ENCODE measurements around the gene ANKRD33B.

ANKRD33B gene

GRCh38 chr5:10551782-10552138 is 12.1 kb upstream of the ANKRD33B start:
- Histone ChIP-seq H3K27ac (no peak overlapping the region), H3K36me3 (no peaks in the 10 kb centered on the region), H3K27me3 (no peaks in the 10 kb centered on the region), H3K9me3 (no peaks in the 10 kb centered on the region), H3K4me1 (ENCODE audit: control insufficient read depth in 1 of 2, insufficient read depth in 1 of 2, low read depth in 1 of 2, low read length in 1 of 2) (peaks cover 14 to 16% of the 10 kb centered on the region in 2 experiments), H3K4me3 (ENCODE audit: low read depth in 1 of 2, low read length in 1 of 2) (no peak overlapping the region)
- TF ChIP-seq CTCF (IDR thresholded peaks at IDR 0.05) = no peak

GRCh38 chr5:10552183-10553143 is 11.4 kb upstream of the ANKRD33B start:
- H3K36me3 ChIP-seq = no peaks in the 10 kb centered on the region
- H3K4me1 ChIP-seq (ENCODE audit: control insufficient read depth in 1 of 2, insufficient read depth in 1 of 2, low read depth in 1 of 2, low read length in 1 of 2) = peaks cover 9 to 10% of the 10 kb centered on the region in 2 experiments
- H3K4me3 ChIP-seq (ENCODE audit: low read depth in 1 of 2, low read length in 1 of 2) = no peak overlapping the region
- no peak for TF ChIP-seq CTCF (IDR thresholded peaks at IDR 0.05)
- no peaks in the 10 kb centered on the region for H3K27me3 ChIP-seq
- H3K27ac ChIP-seq = no peak overlapping the region
- H3K9me3 ChIP-seq = no peaks in the 10 kb centered on the region

GRCh38 chr5:10553476-10553875 is 10.4 kb upstream of the ANKRD33B start:
- Histone ChIP-seq H3K9me3 (no peaks in the 10 kb centered on the region), H3K4me3 (ENCODE audit: low read depth in 1 of 2, low read length in 1 of 2) (no peak overlapping the region), H3K36me3 (no peaks in the 10 kb centered on the region), H3K27me3 (no peaks in the 10 kb centered on the region), H3K27ac (no peak overlapping the region), H3K4me1 (ENCODE audit: control insufficient read depth in 1 of 2, insufficient read depth in 1 of 2, low read depth in 1 of 2, low read length in 1 of 2) (peaks cover 9 to 10% of the 10 kb centered on the region in 2 experiments)
- TF ChIP-seq CTCF (IDR thresholded peaks at IDR 0.05) = no peak

- no peaks in the 10 kb centered on the region for H3K27me3 ChIP-seq
- no peaks in the 10 kb centered on the region for H3K36me3 ChIP-seq
- no peak for TF ChIP-seq CTCF (IDR thresholded peaks at IDR 0.05)
- peaks cover 9 to 10% of the 10 kb centered on the region in 2 experiments for H3K4me1 ChIP-seq (ENCODE audit: control insufficient read depth in 1 of 2, insufficient read depth in 1 of 2, low read depth in 1 of 2, low read length in 1 of 2)
- no peak overlapping the region for H3K27ac ChIP-seq
- no peak overlapping the region for H3K4me3 ChIP-seq (ENCODE audit: low read depth in 1 of 2, low read length in 1 of 2)
- no peaks in the 10 kb centered on the region for H3K9me3 ChIP-seq
These were observed 8.6 kb upstream of the ANKRD33B start for GRCh38 chr5:10555277-10555684.

GRCh38 chr5:10556289-10556807 is 7.5 kb upstream of the ANKRD33B start:
- no peaks in the 10 kb centered on the region for H3K36me3 ChIP-seq
- no peak for TF ChIP-seq CTCF (IDR thresholded peaks at IDR 0.05)
- H3K27ac ChIP-seq = no peak overlapping the region
- no peaks in the 10 kb centered on the region for H3K9me3 ChIP-seq
- no peaks in the 10 kb centered on the region for H3K27me3 ChIP-seq
- H3K4me3 ChIP-seq (ENCODE audit: low read depth in 1 of 2, low read length in 1 of 2) = no peak overlapping the region
- peaks cover 9 to 10% of the 10 kb centered on the region in 2 experiments for H3K4me1 ChIP-seq (ENCODE audit: control insufficient read depth in 1 of 2, insufficient read depth in 1 of 2, low read depth in 1 of 2, low read length in 1 of 2)
